Ascending aorta (tissue), 2 donors: ENCODE results near the gene TNKS1BP1. TPM values are rescaled to one million over a fixed set of nuclear protein-coding genes. Genes with fewer than 3 reads are reported as not detected.
A peak's percentile ranks its signal among the peaks of the same experiment; 100 is the strongest.
"Not testable (repeated sequence)": the region's sequence is repeated elsewhere in the genome, so short reads cannot be mapped to it uniquely, and the experiment has no call there.

ENCODE experiments used
- DNase-seq, 2 donors: peaks; one replicate each; pipeline ENCODE4 v3.0.0-alpha.2; 2019; ENCODE audit warnings: low spot score in 2 of 2
- H3K27ac ChIP-seq, 2 donors: fragments of 200-600 bp; sonication (generic); one replicate each; pipeline ENCODE4 v1.5.1; 2016 to 2017; ENCODE audit warnings: mild to moderate bottlenecking in 1 of 2
- H3K27me3 ChIP-seq: fragments of 200-600 bp; sonication (generic); one replicate; pipeline ENCODE4 v1.5.1; 2017
- H3K36me3 ChIP-seq, 2 donors: fragments of 200-600 bp; sonication (generic); one replicate each; pipeline ENCODE4 v1.5.1; 2016
- H3K4me1 ChIP-seq, 2 donors: fragments of 200-600 bp; sonication (generic); one replicate each; pipeline ENCODE4 v1.5.1; 2016 to 2017; ENCODE audit warnings: mild to moderate bottlenecking in 1 of 2
- H3K4me3 ChIP-seq, 2 donors: fragments of 200-600 bp; sonication (generic); one replicate each; pipeline ENCODE4 v1.5.1; 2016 to 2017; ENCODE audit warnings: mild to moderate bottlenecking in 1 of 2
- H3K9me3 ChIP-seq, 2 donors: fragments of 200-600 bp; sonication (generic); one replicate each; pipeline ENCODE4 v1.5.1; 2016
- CTCF ChIP-seq, 3 experiments: fragments of 200-600 bp in 2 of 3; fragments of 450-650 bp in 1 of 3; sonication (generic) in 2 of 3; IDR thresholded peaks; one replicate each; pipeline ENCODE4 v1.5.1; 2016 to 2019; ENCODE audit warnings: antibody characterized with exemption in 3 of 3, mild to moderate bottlenecking in 1 of 3, moderate library complexity in 1 of 3
- intact Hi-C: fragments of 100-400 bp; cut with DNase I; formaldehyde crosslinking; loops from one replicate; pipeline ENCODE4 v1.15.1; 2023
- total RNA-seq: library from RNA; depleted of rRNA; stranded (reverse); fragments of >200 nt; gene quantifications from one replicate; pipeline ENCODE4 v1.1.0, GENCODE V29; 2016

The TNKS1BP1 gene
- total RNA-seq, 1 donor from 2014 or later, result 131 TPM

- H3K27me3 ChIP-seq, result no peaks in the 10 kb centered on the region
- DNase-seq, result no peak
- TF ChIP-seq CTCF (IDR thresholded peaks at IDR 0.05), result no peak
- H3K4me1 ChIP-seq, result peaks cover 0 to 15% of the 10 kb centered on the region in 2 donors
- no peak overlapping the region for H3K27ac ChIP-seq
- H3K36me3 ChIP-seq, result peaks cover 66 to 83% of the 10 kb centered on the region in 2 donors
- intact Hi-C loops, result no loop called here
- H3K4me3 ChIP-seq, result no peak overlapping the region
- peaks cover 9 to 11% of the 10 kb centered on the region in 2 donors for H3K9me3 ChIP-seq
Observed at GRCh38 chr11:57300785-57301184, 24.0 kb downstream of the TNKS1BP1 start.

- peaks cover 9 to 11% of the 10 kb centered on the region in 2 donors for H3K9me3 ChIP-seq
- DNase-seq, result no peak
- H3K4me1 ChIP-seq, result peaks cover 3 to 4% of the 10 kb centered on the region in 2 donors
- no peak overlapping the region for H3K4me3 ChIP-seq
- intact Hi-C loops, result no loop called here
- H3K36me3 ChIP-seq, result peaks cover 66 to 73% of the 10 kb centered on the region in 2 donors
- no peak for TF ChIP-seq CTCF (IDR thresholded peaks at IDR 0.05)
- H3K27me3 ChIP-seq, result no peaks in the 10 kb centered on the region
- no peak overlapping the region for H3K27ac ChIP-seq
Observed at GRCh38 chr11:57299150-57299737, 25.5 kb downstream of the TNKS1BP1 start.

- Histone ChIP-seq H3K27me3 (no peaks in the 10 kb centered on the region), H3K4me1 (peaks cover 0 to 4% of the 10 kb centered on the region in 2 donors), H3K27ac (no peak overlapping the region), H3K36me3 (peaks cover 46 to 55% of the 10 kb centered on the region in 2 donors), H3K9me3 (peaks cover 9 to 11% of the 10 kb centered on the region in 2 donors), H3K4me3 (no peak overlapping the region)
- intact Hi-C loops, result no loop called here
- TF ChIP-seq CTCF (IDR thresholded peaks at IDR 0.05), result no peak
- no peak for DNase-seq
Observed at GRCh38 chr11:57297221-57297620, 27.5 kb downstream of the TNKS1BP1 start.

- H3K27ac ChIP-seq, intact Hi-C loops, H3K27me3 ChIP-seq, H3K4me1 ChIP-seq, DNase-seq, H3K4me3 ChIP-seq: not testable (repeated sequence)
- peaks cover 36 to 45% of the 10 kb centered on the region in 2 donors for H3K36me3 ChIP-seq
- H3K9me3 ChIP-seq, result peaks cover 9 to 11% of the 10 kb centered on the region in 2 donors
Observed at GRCh38 chr11:57296205-57296604, 28.5 kb downstream of the TNKS1BP1 start.

- no peaks in the 10 kb centered on the region for H3K27me3 ChIP-seq
- H3K4me3 ChIP-seq, result no peak overlapping the region
- H3K36me3 ChIP-seq, result peaks cover 19 to 28% of the 10 kb centered on the region in 2 donors
- peak overlapping the region in 1 of 2 donors; percentile 34 for H3K27ac ChIP-seq
- intact Hi-C loops, result no loop called here
- H3K9me3 ChIP-seq, result peaks cover 1 to 5% of the 10 kb centered on the region in 2 donors
- peaks cover 0 to 4% of the 10 kb centered on the region in 2 donors for H3K4me1 ChIP-seq
- no peak for DNase-seq
- TF ChIP-seq CTCF (IDR thresholded peaks at IDR 0.05), result no peak
Observed at GRCh38 chr11:57294225-57295131, 30.3 kb downstream of the TNKS1BP1 start.

GRCh38 chr11:57290288-57290687 lies 34.5 kb downstream of the TNKS1BP1 start:
- no peaks in the 10 kb centered on the region for H3K36me3 ChIP-seq
- H3K4me3 ChIP-seq, result no peak overlapping the region
- no peak for DNase-seq
- TF ChIP-seq CTCF (IDR thresholded peaks at IDR 0.05), result no peak
- no peaks in the 10 kb centered on the region for H3K9me3 ChIP-seq
- peaks cover 0 to 4% of the 10 kb centered on the region in 2 donors for H3K4me1 ChIP-seq
- H3K27ac ChIP-seq, result no peak overlapping the region
- H3K27me3 ChIP-seq, result no peaks in the 10 kb centered on the region
- intact Hi-C loops, result no loop called here
